M059J (cell line): ENCODE data around the gene GPR160. TPM values are rescaled to one million over a fixed set of nuclear protein-coding genes. Genes with fewer than 3 reads are reported as not detected.

Source experiments
- DNase-seq: peaks from one replicate; pipeline ENCODE4 v3.0.0-alpha.2; 2012; ENCODE audit warnings: low read depth
- total RNA-seq: library from RNA; depleted of rRNA; stranded (reverse); fragments of >200 nt; shearing (Covaris generic); gene quantifications from 2 replicates; pipeline ENCODE4 v1.2.3, GENCODE V29; 2014

Gene GPR160
- total RNA-seq, 1 experiment from 2014 or later = 10.2 TPM

GRCh38 chr3:170064108-170064507 lies 26.3 kb downstream of the GPR160 start:
- no peak for DNase-seq

GRCh38 chr3:170075441-170076091 lies 37.8 kb downstream of the GPR160 start:
- DNase-seq = no peak

- DNase-seq = peak; percentile 70
Measured at GRCh38 chr3:170076715-170077238, 39.0 kb downstream of the GPR160 start.

DNA sequence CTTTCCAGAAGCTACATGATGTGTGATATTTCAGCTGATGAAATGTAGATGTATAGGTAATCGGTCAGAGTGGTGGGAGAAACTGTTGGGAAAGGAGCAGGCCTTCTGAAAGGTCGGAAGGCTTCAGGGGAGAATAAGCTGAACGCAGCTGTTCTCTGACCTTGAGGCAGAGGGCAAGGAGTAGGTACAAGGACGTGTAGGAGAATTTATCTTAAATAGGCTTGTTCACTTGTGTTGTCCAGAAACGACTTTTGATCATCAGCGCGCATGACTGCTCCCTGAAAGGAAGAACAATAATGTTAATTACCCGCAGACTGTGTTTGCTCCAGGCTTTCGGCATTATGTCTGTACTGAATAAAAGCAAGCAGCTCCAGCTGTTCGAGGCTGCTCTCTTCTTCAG lies 39.6 kb downstream of the GPR160 start:
- DNase-seq = no peak

GRCh38 chr3:170078620-170079281 lies 41.0 kb downstream of the GPR160 start:
- DNase-seq = no peak

GRCh38 chr3:170079536-170080165 lies 41.9 kb downstream of the GPR160 start:
- DNase-seq = no peak

DNA sequence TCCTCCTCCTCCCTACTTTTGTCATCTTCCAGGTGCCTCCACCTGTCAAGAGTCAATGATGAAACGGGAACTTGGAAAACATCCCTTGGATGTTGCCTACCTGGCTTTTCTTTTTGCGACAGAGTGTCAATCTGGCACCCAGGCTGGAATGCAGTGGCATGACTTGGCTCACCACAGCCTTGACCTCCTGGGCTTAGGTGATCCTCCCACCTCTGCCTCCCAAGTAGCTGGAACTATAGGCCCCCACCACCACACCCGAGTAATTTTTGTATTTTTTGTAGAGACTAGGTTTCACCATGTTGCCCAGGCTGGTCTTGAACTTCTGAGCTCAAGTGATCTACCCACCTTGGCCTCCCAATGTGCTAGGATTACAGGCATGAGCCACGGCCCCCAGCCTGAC lies 42.8 kb downstream of the GPR160 start:
- DNase-seq = no peak

GRCh38 chr3:170081079-170081741 lies 43.4 kb downstream of the GPR160 start:
- peak; percentile 63 for DNase-seq

- DNase-seq = no peak
Measured at GRCh38 chr3:170083343-170083742, 45.5 kb downstream of the GPR160 start.

- DNase-seq = no peak
Measured at GRCh38 chr3:170085396-170085795, 47.6 kb downstream of the GPR160 start.

DNA sequence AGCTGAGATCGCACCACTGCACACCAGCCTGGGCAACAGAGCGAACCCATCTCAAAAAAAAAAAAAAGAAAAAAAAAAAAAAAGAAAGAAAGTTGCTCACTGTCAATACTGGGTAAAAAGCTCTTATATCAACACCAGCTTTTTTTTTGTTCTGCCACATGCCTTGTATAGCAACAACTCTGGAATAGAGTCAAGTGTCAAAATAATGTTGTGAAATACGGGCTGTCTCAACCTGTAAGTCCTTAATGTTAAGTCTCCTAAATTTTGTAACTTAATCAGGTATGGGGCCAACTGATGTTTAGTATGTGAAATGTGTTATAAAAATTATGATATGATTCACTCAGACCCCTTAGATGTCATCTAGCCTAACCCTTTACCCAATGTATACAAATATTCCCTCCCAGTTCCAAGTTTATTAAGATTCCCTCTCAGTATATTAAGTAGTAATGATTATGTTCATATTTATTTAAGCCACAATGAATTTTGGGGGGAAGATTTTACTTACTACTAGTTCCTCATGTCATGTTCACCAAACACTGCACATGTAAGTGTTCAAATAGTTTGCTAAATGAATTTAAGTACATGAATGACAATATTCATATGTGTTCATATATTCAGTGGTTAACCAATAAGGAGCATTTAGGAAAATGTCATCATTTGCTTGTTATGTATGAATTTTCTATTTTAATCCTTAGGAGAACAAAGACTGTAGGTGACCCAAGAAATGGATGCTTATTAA lies 52.2 kb downstream of the GPR160 start:
- no peak for DNase-seq

DNA sequence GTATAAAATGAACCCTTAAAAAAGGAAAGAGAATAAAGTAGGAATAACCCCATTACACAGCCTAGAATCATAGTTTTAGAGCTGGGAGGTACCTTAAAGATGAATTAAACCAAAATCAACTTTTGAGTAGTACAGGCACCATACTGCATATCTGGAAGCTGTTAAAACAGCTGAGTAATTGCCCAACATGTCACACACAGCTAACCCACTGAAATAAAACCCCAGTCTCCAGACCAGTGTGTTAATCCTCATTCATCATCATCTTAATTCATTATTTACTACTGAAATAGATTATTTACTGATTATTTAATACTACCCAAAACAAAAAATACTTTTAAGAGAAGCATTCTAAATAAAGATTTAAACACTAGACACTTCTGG lies 52.8 kb downstream of the GPR160 start:
- DNase-seq = no peak

DNA sequence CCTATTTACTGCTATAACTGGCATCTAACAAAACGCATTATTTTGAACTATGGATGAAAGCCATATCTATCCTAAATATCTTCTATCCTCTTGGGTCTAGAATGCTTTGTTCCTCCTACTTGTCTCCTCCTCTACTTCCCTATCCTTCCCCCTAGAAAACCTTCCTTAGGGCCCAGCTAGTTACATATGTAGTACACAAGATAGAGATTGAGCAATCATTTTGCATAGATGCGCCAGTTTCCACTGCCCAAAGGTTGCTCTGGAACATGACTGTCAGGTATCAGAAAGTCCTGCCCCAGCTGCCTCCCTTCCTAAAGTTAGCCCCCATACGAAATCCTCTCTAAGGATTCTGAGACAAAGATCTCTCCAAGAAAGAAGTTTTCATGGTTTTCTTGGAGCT lies 55.1 kb downstream of the GPR160 start:
- no peak for DNase-seq

- DNase-seq = no peak
Measured at GRCh38 chr3:170095771-170096170, 58.0 kb downstream of the GPR160 start.

DNA sequence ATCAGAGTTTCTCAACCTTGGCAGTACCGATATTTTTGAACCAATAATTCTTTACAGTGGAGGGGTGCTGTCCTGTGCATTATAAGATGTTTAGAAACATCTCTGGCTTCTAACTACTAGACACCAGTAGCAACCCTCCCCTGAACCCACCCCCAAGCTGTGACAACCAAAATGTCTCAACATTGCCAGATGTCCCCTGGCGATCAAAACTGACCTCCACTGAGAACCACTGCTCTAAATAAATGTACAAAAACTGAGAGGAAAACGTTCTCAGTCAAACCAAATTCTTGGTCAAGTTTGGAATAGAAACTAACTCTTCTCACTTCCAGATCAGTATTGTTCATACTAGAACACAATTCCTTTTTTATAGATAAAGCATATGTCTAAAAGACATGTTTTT lies 58.5 kb downstream of the GPR160 start:
- DNase-seq = no peak

GRCh38 chr3:170098753-170099152 lies 61.0 kb downstream of the GPR160 start:
- DNase-seq = no peak

- DNase-seq = no peak
Measured at GRCh38 chr3:170100944-170101343, 63.1 kb downstream of the GPR160 start.

- DNase-seq = no peak
Measured at GRCh38 chr3:170102431-170102830, 64.6 kb downstream of the GPR160 start.

DNA sequence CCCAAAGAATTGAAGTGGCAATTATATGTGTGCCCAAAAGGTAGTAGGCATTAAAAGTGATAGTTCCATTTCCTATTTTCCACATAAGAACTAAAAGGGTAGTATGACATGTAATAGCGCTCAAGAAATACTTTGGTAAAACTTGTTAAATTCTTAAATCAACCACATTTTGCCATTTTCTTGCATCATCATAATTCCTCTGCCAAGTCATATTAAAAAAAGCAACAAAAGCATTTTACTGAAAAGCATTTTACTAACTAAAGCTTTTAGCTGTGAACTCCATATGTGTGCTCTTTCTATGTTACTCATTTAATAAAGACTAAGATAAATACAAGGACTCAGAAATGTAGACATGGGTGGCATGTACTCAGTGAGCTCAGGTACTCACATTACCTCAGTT lies 70.1 kb downstream of the GPR160 start:
- DNase-seq = no peak

DNA sequence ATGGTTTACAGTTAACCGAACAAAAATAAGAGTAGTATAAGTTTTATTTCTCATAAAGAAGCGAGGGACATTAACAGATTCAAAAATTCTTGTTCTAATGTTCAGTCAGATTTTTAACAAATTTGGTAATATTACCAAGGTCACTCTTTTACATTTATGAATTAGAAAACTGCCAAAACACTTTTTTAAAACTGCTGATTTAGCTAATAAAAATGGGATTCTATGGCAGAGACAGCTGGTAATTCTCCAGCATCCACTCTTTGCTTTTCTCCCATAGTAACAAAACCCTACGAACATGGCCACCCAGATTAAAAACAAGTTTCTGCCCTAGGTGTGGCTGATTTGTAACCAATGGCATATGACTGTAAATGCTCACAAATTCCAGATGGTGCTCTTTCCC lies 71.2 kb downstream of the GPR160 start:
- no peak for DNase-seq

- no peak for DNase-seq
Measured at GRCh38 chr3:170109579-170110293, 71.9 kb downstream of the GPR160 start.
